ENCODE results near the gene PPP2R2D. TPM values are rescaled to one million over a fixed set of nuclear protein-coding genes. Genes with fewer than 3 reads are reported as not detected.

PPP2R2D gene
- total RNA-seq, 1 experiment from 2014 or later: 40.3 TPM

DNA sequence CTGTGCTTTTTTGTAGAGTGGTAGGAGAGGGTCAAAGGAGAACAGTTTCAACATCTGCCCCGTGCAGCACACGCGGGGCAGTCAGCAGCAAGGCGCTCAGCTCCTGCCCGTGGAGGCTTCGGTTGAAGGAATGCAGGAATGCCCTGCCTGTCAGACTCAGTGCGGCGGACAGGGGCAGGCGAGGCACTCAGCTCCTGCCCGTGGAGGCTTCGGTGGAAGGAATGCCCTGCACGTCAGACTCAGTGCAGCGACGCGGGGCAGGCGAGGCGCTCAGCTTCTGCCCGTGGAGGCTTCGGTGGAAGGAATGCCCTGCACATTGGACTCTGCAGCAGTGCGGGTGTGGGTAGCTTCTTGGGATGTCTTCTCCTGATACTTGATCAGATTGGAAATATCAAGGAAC lies 37.0 kb downstream of the PPP2R2D start:
- Histone ChIP-seq H3K9me2 (replicated peaks; ENCODE audit: low read length) (no peaks in the 10 kb centered on the region), H3K4me1 (ENCODE audit: insufficient read depth, low read length) (no peaks in the 10 kb centered on the region), H3K4me3 (ENCODE audit: low read length) (no peak overlapping the region), H3K4me2 (ENCODE audit: low read length) (no peak overlapping the region), H3K79me2 (ENCODE audit: low read length) (peaks cover 43% of the 10 kb centered on the region), H2AFZ (ENCODE audit: low read length) (no peak overlapping the region), H3K27ac (ENCODE audit: low read length) (no peak overlapping the region), H4K20me1 (ENCODE audit: low read length) (no peaks in the 10 kb centered on the region), H3F3A (ENCODE audit: low read length, unreplicated experiment) (no peaks in the 10 kb centered on the region), H3K27me3 (ENCODE audit: low read length) (no peaks in the 10 kb centered on the region), H3K9ac (ENCODE audit: low read length) (no peak overlapping the region), H3K36me3 (ENCODE audit: low read depth, low read length) (peaks cover 6% of the 10 kb centered on the region; the same call in 1 of the 2 replicates), H3K9me3 (ENCODE audit: low read length) (no peaks in the 10 kb centered on the region)
- no peak for DNase-seq
- TF ChIP-seq EZH2 (IDR thresholded peaks at IDR 0.05; ENCODE audit: low read length, unreplicated experiment) (no peak), CTCF (conservative IDR thresholded peaks at IDR 0.05; ENCODE audit: low read depth, low read length) (no peak)
- POLR2A ChIA-PET (ENCODE audit: unreplicated experiment): no interaction called here
- ATAC-seq: no peak
- no TSS peak for BruUV-seq (replicated peaks)
- CTCF ChIA-PET: no interaction called here
- intact Hi-C loops (cut with micrococcal nuclease): no loop called here

- ATAC-seq (no peak), DNase-seq (no peak)
- ChIA-PET CTCF (no interaction called here), POLR2A (ENCODE audit: unreplicated experiment) (no interaction called here)
- TF ChIP-seq CTCF (conservative IDR thresholded peaks at IDR 0.05; ENCODE audit: low read depth, low read length) (no peak), EZH2phosphoT487 (IDR thresholded peaks at IDR 0.05; ENCODE audit: borderline replicate concordance, low read length) (no peak), EZH2 (IDR thresholded peaks at IDR 0.05; ENCODE audit: low read length, unreplicated experiment) (no peak)
- Histone ChIP-seq H3K9me3 (ENCODE audit: low read length) (no peaks in the 10 kb centered on the region), H3K9ac (ENCODE audit: low read length) (no peak overlapping the region), H2AFZ (ENCODE audit: low read length) (no peak overlapping the region), H3K36me3 (ENCODE audit: low read depth, low read length) (peaks cover 6% of the 10 kb centered on the region; the same call in 1 of the 2 replicates), H3K9me2 (replicated peaks; ENCODE audit: low read length) (no peaks in the 10 kb centered on the region), H3K4me1 (ENCODE audit: insufficient read depth, low read length) (no peaks in the 10 kb centered on the region), H3K79me2 (ENCODE audit: low read length) (peaks cover 34% of the 10 kb centered on the region), H3K4me3 (ENCODE audit: low read length) (no peak overlapping the region), H4K20me1 (ENCODE audit: low read length) (no peaks in the 10 kb centered on the region), H3F3A (ENCODE audit: low read length, unreplicated experiment) (no peaks in the 10 kb centered on the region), H3K27ac (ENCODE audit: low read length) (no peak overlapping the region), H3K27me3 (ENCODE audit: low read length) (no peaks in the 10 kb centered on the region), H3K4me2 (ENCODE audit: low read length) (no peak overlapping the region)
- intact Hi-C loops (cut with micrococcal nuclease): no loop called here
- BruUV-seq (replicated peaks): no TSS peak
These were observed 37.9 kb downstream of the PPP2R2D start for GRCh38 chr10:131938681-131939080.

DNA sequence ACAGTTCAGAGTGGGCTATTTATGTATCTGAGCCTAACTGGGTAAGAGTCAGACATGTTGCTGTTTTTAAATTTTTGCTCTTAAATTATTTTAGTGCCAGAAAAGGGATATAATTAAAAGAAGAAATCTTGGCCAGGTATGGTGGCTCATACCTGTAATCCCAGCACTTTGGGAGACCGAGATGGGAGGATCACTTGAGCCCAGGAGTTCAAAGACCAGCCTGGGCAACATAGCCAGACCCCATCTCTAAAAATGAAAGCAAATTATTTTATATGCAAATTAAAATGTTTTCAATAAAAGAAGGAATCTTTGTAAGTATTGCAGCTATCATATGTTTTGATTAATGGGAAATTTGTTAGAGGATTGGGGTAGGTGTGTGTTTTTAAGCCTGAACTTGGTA lies 41.6 kb downstream of the PPP2R2D start:
- ATAC-seq (no peak), DNase-seq (no peak)
- Histone ChIP-seq H3K9ac (ENCODE audit: low read length) (no peak overlapping the region), H3K4me2 (ENCODE audit: low read length) (no peak overlapping the region), H3K79me2 (ENCODE audit: low read length) (peaks cover 10% of the 10 kb centered on the region; the same call in 1 of the 2 replicates), H3K4me3 (ENCODE audit: low read length) (no peak overlapping the region), H3F3A (ENCODE audit: low read length, unreplicated experiment) (peaks cover 8% of the 10 kb centered on the region), H3K27ac (ENCODE audit: low read length) (no peak overlapping the region), H3K36me3 (ENCODE audit: low read depth, low read length) (peaks cover 11% of the 10 kb centered on the region; the same call in 1 of the 2 replicates), H4K20me1 (ENCODE audit: low read length) (0 out of 2 replicates have a peak, but pooled peaks cover 1% of the 10 kb centered on the region), H3K9me3 (ENCODE audit: low read length) (no peaks in the 10 kb centered on the region), H2AFZ (ENCODE audit: low read length) (no peak overlapping the region), H3K27me3 (ENCODE audit: low read length) (no peaks in the 10 kb centered on the region), H3K9me2 (replicated peaks; ENCODE audit: low read length) (no peaks in the 10 kb centered on the region), H3K4me1 (ENCODE audit: insufficient read depth, low read length) (peaks cover 35% of the 10 kb centered on the region)
- intact Hi-C loops (cut with micrococcal nuclease): no loop called here
- BruUV-seq (replicated peaks): no TSS peak
- TF ChIP-seq EZH2phosphoT487 (IDR thresholded peaks at IDR 0.05; ENCODE audit: borderline replicate concordance, low read length): no peak
- TF ChIP-seq EZH2 (IDR thresholded peaks at IDR 0.05; ENCODE audit: low read length, unreplicated experiment): no peak
- TF ChIP-seq CTCF (conservative IDR thresholded peaks at IDR 0.05; ENCODE audit: low read depth, low read length): no peak
- POLR2A ChIA-PET (ENCODE audit: unreplicated experiment): no interaction called here
- CTCF ChIA-PET: interaction anchor here (1.7 kb wide), 1 partner anchor 57 kb away, joined by 13 read pairs; no protein-coding TSS in a partner anchor

Data from PC-3 (cell line).